Esophagus muscularis mucosa (tissue), 4 donors: ENCODE data around the gene SHISA8.

ENCODE experiments used
- CTCF ChIP-seq, 3 experiments: fragments of 200-600 bp in 2 of 3; fragments of 450-650 bp in 1 of 3; sonication (generic) in 2 of 3; IDR thresholded peaks; one replicate each; pipeline ENCODE4 v1.5.1; 2017 to 2019; ENCODE audit warnings: antibody characterized with exemption in 3 of 3, mild to moderate bottlenecking in 2 of 3, moderate library complexity in 1 of 3
- EP300 ChIP-seq: sonication (generic); formaldehyde crosslinking; IDR thresholded peaks from one replicate; pipeline ENCODE4 v1.6.1; 2017; ENCODE audit warnings: antibody characterized with exemption
- POLR2A ChIP-seq: fragments of 450-650 bp; IDR thresholded peaks from one replicate; pipeline ENCODE4 v1.6.1; 2017; ENCODE audit warnings: antibody characterized with exemption, moderate library complexity, mild to moderate bottlenecking, low read depth
- POLR2AphosphoS5 ChIP-seq, 2 donors: sonication (generic); formaldehyde crosslinking; IDR thresholded peaks; one replicate each; pipeline ENCODE4 v1.6.1; 2017; ENCODE audit warnings: antibody characterized with exemption in 2 of 2

GRCh38 chr22:41927813-41928212 is 12.9 kb upstream of the SHISA8 start:
- no peak for TF ChIP-seq POLR2AphosphoS5 (IDR thresholded peaks at IDR 0.05)
- TF ChIP-seq CTCF (IDR thresholded peaks at IDR 0.05), result no peak
- no peak for TF ChIP-seq POLR2A
- no peak for TF ChIP-seq EP300
